ENCODE data around the gene IER5L.

- TF ChIP-seq CTCF (IDR thresholded peaks at IDR 0.05), result no peak
- TF ChIP-seq POLR2A (IDR thresholded peaks at IDR 0.05), result no peak
Measured at GRCh38 chr9:129198319-129199043, 20.4 kb upstream of the IER5L start.
